Psoas muscle (tissue), 8 donors: ENCODE data around the gene MARCHF5. TPM values are rescaled to one million over a fixed set of nuclear protein-coding genes. Genes with fewer than 3 reads are reported as not detected.
A peak's percentile ranks its signal among the peaks of the same experiment; 100 is the strongest.

Experiments
- ATAC-seq, 4 donors: fragments of 200-7000 bp; cut with Tn5 transposase; one replicate each; pipeline ENCODE4 v1.9.1; 2020; ENCODE audit warnings: moderate library complexity in 3 of 4, mild to moderate bottlenecking in 2 of 4
- DNase-seq, 2 donors: peaks; one replicate each; pipeline ENCODE4 v3.0.0-alpha.2; 2020
- H3K27ac ChIP-seq: fragments of 200-600 bp; one replicate; pipeline ENCODE4 v1.8.0; 2022
- H3K27me3 ChIP-seq, 3 donors: fragments of 200-600 bp in 1 of 3; one replicate each; pipeline versions ENCODE4 v1.6.1 to v1.8.0; 2013 to 2022; ENCODE audit warnings: low read length in 2 of 3, mild to moderate bottlenecking in 2 of 3, moderate library complexity in 1 of 3; ENCODE audit not compliant: insufficient read depth in 3 of 3
- H3K36me3 ChIP-seq, 2 donors: fragments of 200-600 bp in 1 of 2; one replicate each; pipeline versions ENCODE4 v1.6.1 to v1.8.0; 2013 to 2022; ENCODE audit warnings: low read depth in 1 of 2, mild to moderate bottlenecking in 1 of 2, moderate library complexity in 1 of 2; ENCODE audit not compliant: insufficient read depth in 1 of 2
- H3K4me1 ChIP-seq: fragments of 200-600 bp; one replicate; pipeline ENCODE4 v1.8.0; 2022
- H3K4me3 ChIP-seq: fragments of 200-600 bp; one replicate; pipeline ENCODE4 v1.8.0; 2022; ENCODE audit warnings: mild to moderate bottlenecking
- H3K9me3 ChIP-seq: fragments of 200-600 bp; one replicate; pipeline ENCODE4 v1.8.0; 2022
- WGBS, 3 donors: extraction: QIAGEN DNeasy Blood & Tissue Kit; methylation state at CpG; one replicate each; pipeline versions ENCODE4 v1.1.6 to v1.1.7; 2013; 5-methylcytosine and 5-hydroxymethylcytosine counted together
- intact Hi-C, 2 donors: fragments of 100-400 bp; cut with DNase I; formaldehyde crosslinking; loops; one replicate each; pipeline versions ENCODE4 v1.11.0 to v1.14.2; 2022
- polyA plus RNA-seq, 3 donors: library from polyadenylated mRNA; stranded (reverse); fragments of 200-250 nt; gene quantifications; one replicate each; pipeline ENCODE4 v1.2.3, GENCODE V29; 2013
- total RNA-seq, 4 donors: library from RNA; stranded (reverse); fragmentation: NEBNext Ultra II Directional in 2 of 4; extraction: Animal tissue kit (Norgen Biotek cat#: 25700) in 2 of 4; gene quantifications; one replicate each; pipeline versions ENCODE4 v1.2.1 to v1.2.4, GENCODE V29; 2021 to 2023
- TF ChIP-seq, protein P1 (sequence below): fragments of 200-600 bp; IDR thresholded peaks from one replicate; pipeline ENCODE4 v1.8.0; 2022; ENCODE audit warnings: antibody characterized with exemption
- donor health status: healthy with polysubstance abuse.
- donor health status: DM: no; HTN: no; CAD: no; lungs with moderate emphysema.
- donor health status: Bipolar disorder and iron deficiency.
- donor health status: healthy.
- donor health status: DM: yes; HTN: yes; CAD: no.
- donor health status: DM: no; HTN: no; CAD: no.
- donor health status: DM: no; HTN: no; CAD: no.
- donor health status: DM: yes; HTN: yes; CAD: no.

Gene MARCHF5
- total and polyA plus RNA-seq, 7 donors = 28.3 to 64.9 (median 31.7) TPM

DNA sequence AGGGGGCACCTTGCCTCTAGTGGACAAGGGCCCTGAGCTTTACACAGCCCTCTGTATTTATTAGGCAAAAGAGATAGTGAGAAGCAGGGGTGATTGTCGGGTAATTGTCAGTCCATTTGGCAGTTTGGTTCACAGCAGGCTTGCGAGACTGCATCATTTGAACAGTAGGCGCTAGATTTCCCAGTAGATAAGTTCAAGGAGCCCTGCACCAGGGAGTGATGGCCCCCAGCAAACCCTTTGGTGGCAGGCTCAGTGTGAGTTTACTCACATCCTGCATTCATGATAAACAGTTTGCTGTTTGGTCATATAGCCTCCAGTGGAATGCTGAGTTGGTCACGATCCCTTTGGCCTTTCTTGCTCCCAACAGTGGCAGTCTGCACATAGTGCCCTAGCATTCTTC lies 59.4 kb downstream of the MARCHF5 start:
- Histone ChIP-seq H3K36me3 (peaks cover 11 to 60% of the 10 kb centered on the region in 2 donors), H3K4me1 (no peaks in the 10 kb centered on the region), H3K27ac (no peak overlapping the region), H3K9me3 (no peaks in the 10 kb centered on the region), H3K4me3 (no peak overlapping the region), H3K27me3 (no peaks in the 10 kb centered on the region)
- ATAC-seq (no peak), DNase-seq (no peak)
- TF ChIP-seq, protein P1, sequence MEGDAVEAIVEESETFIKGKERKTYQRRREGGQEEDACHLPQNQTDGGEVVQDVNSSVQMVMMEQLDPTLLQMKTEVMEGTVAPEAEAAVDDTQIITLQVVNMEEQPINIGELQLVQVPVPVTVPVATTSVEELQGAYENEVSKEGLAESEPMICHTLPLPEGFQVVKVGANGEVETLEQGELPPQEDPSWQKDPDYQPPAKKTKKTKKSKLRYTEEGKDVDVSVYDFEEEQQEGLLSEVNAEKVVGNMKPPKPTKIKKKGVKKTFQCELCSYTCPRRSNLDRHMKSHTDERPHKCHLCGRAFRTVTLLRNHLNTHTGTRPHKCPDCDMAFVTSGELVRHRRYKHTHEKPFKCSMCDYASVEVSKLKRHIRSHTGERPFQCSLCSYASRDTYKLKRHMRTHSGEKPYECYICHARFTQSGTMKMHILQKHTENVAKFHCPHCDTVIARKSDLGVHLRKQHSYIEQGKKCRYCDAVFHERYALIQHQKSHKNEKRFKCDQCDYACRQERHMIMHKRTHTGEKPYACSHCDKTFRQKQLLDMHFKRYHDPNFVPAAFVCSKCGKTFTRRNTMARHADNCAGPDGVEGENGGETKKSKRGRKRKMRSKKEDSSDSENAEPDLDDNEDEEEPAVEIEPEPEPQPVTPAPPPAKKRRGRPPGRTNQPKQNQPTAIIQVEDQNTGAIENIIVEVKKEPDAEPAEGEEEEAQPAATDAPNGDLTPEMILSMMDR = no peak
- 90 to 91% (median 90%) methylated on average over 4 of the region's 4 CpGs for WGBS, 3 donors
- intact Hi-C loops = no loop called here

DNA sequence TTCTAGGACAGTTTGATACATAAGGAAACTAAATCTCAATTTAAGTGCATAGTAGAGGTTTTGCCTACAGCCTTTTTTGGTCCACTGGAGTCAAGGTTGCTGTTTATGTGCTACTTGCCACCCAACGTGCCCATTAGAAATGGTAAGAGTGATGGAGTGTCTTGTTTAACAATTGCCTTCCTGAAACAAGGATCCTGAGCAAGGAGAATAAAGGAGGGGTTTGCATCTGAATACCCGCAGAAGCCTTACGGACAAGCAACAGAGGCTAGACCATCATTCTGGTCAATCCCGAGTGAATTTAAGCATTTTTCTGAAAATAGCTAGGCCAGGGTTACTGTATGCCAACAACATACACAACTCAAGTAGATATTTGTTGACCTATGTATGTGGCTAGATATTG lies 63.6 kb downstream of the MARCHF5 start:
- Histone ChIP-seq H3K27me3 (no peaks in the 10 kb centered on the region), H3K27ac (no peak overlapping the region), H3K9me3 (no peaks in the 10 kb centered on the region), H3K4me1 (no peaks in the 10 kb centered on the region), H3K36me3 (peaks cover 4 to 31% of the 10 kb centered on the region in 2 donors), H3K4me3 (no peak overlapping the region)
- no peak for DNase-seq
- TF ChIP-seq, protein P1 = no peak
- ATAC-seq = peak in 1 of 4 donors; percentile 21
- intact Hi-C loops = no loop called here
- 51 to 56% (median 55%) methylated on average over 4 of the region's 4 CpGs for WGBS, 3 donors

DNA sequence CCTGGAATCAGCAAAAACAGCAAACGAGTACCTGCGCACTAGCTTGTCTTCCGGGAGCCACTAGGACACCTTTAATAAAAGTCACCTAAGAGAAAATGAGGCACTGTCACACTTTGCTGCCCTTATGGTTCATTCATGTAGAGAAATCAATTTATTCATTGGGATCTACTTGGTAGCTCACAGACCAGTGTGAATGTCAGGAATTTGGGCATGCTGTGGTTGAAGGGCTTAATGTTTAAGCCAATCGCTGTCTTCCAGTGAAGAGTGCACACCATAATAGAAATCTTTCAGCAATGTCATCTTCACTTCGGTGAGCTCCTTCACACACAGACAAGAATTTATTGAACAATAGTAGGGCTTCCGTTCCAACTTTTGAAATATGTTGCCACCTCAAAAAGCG lies 65.1 kb downstream of the MARCHF5 start:
- no peak overlapping the region for H3K4me3 ChIP-seq
- WGBS, 3 donors = 87 to 88% (median 87%) methylated on average over 7 of the region's 7 CpGs
- H3K36me3 ChIP-seq = peaks cover 0 to 16% of the 10 kb centered on the region in 2 donors
- ATAC-seq (peak in 1 of 4 donors; percentile 31), DNase-seq (no peak)
- no peak overlapping the region for H3K27ac ChIP-seq
- TF ChIP-seq, protein P1 = no peak
- H3K27me3 ChIP-seq = no peaks in the 10 kb centered on the region
- no peaks in the 10 kb centered on the region for H3K9me3 ChIP-seq
- no peaks in the 10 kb centered on the region for H3K4me1 ChIP-seq
- intact Hi-C loops = no loop called here

DNA sequence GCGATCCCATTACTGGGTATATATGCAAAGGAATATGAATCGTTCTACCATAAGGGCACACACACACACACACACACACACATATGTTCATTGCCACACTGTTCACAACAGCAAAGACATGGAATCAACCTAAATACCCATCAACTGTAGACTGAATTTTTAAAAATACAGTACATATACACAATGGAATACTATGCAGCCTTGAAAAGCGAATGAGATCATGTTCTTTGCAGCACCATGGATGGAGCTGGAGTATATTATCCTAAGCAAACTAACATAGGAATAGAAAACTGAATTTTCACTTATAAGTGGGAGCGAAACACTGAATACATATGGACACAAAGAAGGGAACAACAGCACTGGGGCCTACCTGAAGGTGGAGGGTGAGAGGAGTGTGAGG lies 72.5 kb downstream of the MARCHF5 start:
- H3K4me1 ChIP-seq = no peaks in the 10 kb centered on the region
- no peaks in the 10 kb centered on the region for H3K9me3 ChIP-seq
- ATAC-seq = no peak
- TF ChIP-seq, protein P1 = no peak
- H3K27ac ChIP-seq = no peak overlapping the region
- WGBS, 3 donors = 94 to 98% (median 96%) methylated on average over 4 of the region's 4 CpGs
- no peaks in the 10 kb centered on the region for H3K36me3 ChIP-seq
- DNase-seq = no peak
- intact Hi-C loops = no loop called here
- peaks cover 0 to 5% (median 0%) of the 10 kb centered on the region in 3 donors for H3K27me3 ChIP-seq
- H3K4me3 ChIP-seq = no peak overlapping the region

DNA sequence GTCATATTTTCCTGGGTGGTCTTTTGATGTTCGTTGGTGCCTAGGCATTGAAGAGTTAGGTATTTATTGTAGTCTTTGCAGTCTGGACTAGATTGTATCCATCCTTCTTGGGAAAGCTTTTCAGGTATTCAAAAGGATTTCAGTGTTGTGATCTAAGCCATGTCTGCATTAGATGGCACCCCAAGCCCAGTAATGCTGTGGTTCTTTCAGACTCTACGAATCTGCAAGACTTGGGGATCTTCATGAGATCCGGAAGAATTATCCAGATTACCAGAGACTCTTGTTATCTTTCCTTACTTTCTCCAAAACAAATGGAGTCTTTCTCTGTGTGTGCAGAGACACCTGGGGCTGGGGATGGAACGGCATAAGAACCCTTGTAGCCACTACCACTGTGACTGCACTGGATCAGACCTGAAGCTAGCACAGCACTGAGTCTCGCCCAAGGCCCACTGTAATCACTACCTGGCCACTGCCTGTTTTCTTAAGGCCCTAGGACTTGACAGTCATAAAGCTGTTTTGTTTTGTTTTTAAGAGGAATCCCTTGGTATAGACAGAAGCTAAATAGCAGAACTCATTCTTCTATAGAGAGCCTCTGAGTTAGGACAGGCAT lies 75.5 kb downstream of the MARCHF5 start:
- Histone ChIP-seq H3K27me3 (peaks cover 0 to 5% (median 0%) of the 10 kb centered on the region in 3 donors), H3K4me3 (no peak overlapping the region), H3K36me3 (no peaks in the 10 kb centered on the region), H3K9me3 (no peaks in the 10 kb centered on the region), H3K27ac (no peak overlapping the region), H3K4me1 (no peaks in the 10 kb centered on the region)
- DNase-seq = no peak
- intact Hi-C loops = no loop called here
- WGBS, 3 donors = 70 to 79% (median 71%) methylated on average over 5 of the region's 5 CpGs
- ATAC-seq = no peak
- TF ChIP-seq, protein P1 = no peak
